GM21717 (cell line): ENCODE results near the gene TENM4.

ENCODE experiments used
- ATAC-seq: cut with Tn5 transposase; IDR thresholded peaks from one replicate; pipeline ENCODE4 v1.9.1; 2021; ENCODE audit warnings: mild to moderate bottlenecking, moderate library complexity; ENCODE audit not compliant: unreplicated experiment

The TENM4 gene

GRCh38 chr11:79042824-79043223, 398.0 kb downstream of the TENM4 start:
- no peak for ATAC-seq

GRCh38 chr11:79040348-79040747, 400.5 kb downstream of the TENM4 start:
- no peak for ATAC-seq

DNA sequence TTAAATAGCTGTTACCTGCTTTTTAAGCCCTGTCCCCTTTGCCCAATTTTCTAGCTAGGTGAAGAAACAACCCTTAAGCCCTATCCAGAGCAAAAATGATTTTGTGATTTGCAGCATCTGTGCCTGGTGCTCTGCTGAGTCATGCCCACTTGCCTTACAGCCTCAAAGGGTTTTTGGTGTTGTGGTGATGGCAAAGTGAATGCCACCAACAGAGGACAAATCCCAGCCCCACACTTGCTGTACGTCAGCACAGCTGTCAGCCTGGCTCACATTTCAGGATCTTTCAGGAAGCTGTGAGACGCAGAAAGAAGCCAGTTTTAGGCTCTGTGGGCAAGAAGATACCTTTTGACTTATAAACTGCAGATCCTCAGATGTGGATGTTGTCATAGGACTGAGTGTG, 401.7 kb downstream of the TENM4 start:
- ATAC-seq = no peak

DNA sequence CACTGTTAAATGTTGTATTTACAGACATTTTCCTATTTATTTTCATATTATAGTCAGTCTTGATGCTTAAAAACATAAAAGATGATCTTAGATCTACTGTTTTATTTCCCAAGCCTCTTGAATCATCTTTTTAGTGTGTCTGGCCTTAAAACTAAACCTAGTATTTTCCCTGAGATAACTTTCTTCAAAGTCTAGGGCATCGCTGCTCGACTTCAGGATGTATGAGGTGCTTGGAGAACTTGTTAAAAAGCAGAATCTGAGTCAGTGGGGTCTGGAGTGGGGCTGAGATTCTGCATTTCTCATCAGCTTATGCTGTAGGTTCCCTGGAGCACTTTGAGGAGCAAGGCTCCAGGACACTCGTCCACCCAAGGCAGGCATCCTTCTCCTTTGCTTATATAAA, 404.9 kb downstream of the TENM4 start:
- ATAC-seq = no peak

DNA sequence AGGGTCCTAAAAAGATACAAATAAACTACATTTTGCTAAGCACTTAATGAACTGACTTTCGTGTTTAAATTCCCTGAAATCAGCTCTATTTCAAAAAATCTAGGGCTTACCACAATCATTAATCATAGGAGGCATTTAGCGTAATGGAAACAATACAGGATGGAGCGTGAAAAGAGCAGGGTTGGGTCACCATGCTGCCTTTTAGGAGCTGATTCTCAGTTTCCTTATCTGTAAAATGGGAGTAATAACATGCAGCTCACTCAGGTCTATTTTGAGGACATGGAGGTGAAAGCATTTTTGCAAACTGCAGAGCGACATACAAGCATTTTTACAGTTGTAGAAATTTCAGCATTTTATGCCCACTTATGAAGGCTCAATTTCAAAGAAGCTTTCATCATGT, 407.0 kb downstream of the TENM4 start:
- ATAC-seq = no peak

- no peak for ATAC-seq
Observed at GRCh38 chr11:79030448-79030847, 410.4 kb downstream of the TENM4 start.

DNA sequence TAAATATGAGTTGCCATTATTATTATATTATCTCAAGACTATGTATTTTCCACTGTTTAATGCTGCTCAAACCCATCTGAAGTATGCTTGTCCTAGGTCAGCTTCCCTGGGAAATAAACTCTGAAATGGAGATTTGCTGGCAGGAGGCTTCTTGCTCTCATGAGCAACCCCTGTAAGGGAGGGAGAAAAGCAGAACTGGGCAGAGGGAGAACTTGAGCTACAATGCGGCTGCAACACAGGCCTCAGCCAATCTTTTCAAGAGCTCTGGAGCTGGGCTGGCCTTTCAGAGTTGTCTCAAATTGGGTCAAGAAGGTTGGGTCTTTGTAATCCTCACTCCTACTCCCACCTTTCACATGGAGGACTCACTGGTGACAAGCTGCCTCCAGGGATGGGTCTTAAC, 412.6 kb downstream of the TENM4 start:
- no peak for ATAC-seq

DNA sequence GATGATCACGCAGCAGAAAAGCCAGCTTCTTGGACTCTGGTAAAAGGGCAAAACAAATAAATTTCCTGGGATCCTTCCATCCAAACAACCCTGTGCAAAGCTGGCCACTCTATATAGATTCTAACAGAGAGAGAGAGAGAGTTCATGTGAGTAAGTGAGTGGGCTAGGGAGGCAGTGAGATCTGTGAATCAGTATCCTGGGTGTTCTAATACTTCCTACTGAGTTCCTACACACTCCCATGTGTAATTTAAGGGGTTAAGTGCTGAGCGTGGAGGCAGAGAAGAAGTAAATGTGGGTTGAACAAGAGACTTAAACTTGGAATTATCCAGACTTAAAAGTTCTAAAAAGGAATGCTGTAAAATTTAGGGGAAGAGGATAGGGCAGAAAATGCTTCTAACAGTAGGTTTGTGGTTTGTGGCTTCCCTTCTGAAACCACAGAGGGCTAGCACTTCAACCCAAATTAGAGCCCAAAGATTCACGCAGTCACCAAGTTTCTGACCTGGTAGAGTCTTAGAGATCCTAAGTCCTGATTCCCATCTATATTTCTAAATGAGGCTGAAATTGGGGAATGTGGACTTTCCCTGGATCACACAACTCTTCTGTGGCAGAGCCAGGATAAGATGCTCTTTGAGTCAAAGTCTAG, 413.9 kb downstream of the TENM4 start:
- ATAC-seq = peak; percentile 78

- ATAC-seq = no peak
Observed at GRCh38 chr11:79025622-79026021, 415.2 kb downstream of the TENM4 start.

DNA sequence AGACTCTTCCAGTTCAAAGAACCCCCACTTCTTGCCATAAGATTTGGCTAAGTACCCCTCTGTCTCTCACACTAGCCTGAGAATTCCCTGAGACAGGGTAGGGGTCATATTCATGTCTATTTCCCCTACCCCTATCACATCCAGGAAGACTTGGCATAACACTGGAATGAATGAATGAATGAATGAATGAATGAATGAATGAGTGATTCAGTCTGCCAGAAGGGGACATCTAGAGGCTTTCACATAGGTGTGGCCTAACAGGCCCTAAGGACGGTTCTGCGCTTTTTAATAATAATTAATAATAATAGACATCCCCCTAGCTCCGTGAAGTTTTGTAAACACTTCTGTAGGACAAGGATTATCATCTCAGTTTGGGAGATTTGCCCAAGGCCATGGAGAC, 415.7 kb downstream of the TENM4 start:
- ATAC-seq = no peak

DNA sequence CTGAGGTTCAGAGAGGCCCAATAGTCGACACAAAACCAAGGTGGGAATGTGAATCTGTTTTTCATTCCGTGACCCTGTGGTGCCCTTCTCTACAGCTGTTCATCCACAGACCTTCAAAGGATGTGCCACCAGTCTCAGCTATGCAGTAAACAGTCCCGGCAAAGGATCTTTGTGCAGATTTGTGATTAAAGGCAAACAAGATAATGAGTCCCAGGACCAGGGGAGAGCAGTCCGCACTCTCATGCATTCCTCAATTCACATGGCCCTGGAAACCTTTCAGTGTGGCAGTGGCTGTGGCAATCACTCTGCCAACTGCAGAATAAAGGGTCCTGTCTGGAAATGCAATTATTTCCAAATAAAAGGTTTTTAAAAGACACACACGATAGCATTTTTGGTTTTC, 418.6 kb downstream of the TENM4 start:
- no peak for ATAC-seq

DNA sequence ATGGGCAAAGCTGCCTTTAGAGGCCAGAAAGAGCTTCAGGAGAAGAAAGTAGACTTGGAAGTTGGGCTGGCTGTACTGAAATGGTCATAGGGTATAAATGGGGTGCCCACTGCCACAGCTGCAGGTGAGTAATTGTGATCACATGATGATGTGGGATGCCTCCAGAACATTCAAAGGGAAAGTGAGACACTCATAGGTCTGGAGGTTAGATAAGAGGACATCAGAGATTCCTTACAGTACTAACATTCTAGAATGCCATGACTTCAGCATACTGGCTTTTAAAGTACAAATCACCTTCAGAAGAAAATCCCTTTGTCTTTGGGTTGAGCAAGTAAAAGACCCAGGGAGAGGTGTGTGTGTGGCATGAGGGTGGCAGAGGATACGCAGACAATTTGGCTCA, 419.2 kb downstream of the TENM4 start:
- no peak for ATAC-seq

DNA sequence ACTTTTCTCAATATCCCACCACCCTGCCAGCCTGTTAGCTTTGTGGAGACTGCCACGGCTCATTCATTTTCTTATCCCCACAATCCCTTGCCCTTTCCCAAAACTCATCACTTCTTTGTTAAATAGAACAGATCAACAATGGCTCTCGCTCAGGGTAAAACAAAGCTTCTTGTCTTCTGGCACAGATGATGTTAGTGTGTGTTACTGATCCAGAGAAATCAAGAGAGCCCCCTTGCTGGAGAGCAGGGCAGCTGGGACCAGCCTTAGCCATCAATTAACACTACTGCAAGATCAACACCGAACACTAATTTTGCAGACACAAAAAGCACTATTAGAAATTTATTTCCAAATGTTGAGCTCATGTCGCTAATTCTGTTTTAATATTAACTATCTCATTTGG, 420.9 kb downstream of the TENM4 start:
- no peak for ATAC-seq

DNA sequence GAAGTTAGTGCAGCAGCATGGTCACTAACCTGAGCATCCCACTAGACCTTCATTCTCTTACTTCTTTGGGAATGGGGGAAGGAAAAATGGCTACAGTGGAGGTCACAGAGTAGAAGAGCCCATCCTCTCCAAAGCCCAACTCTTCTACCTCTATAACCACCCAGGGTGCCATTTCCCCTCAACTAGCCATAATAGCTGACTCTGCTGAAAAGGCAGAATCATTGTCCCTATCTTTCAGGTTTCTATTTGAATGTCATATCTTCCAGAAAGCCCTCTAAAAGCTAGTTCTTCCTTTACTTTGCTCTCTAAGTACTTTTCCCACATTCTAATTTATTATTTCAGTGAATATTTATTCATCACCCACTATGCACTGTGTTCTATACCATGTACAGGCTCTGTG, 421.6 kb downstream of the TENM4 start:
- ATAC-seq = no peak

GRCh38 chr11:79018371-79018849, 422.4 kb downstream of the TENM4 start:
- no peak for ATAC-seq

- ATAC-seq = no peak
Observed at GRCh38 chr11:79017811-79018210, 423.0 kb downstream of the TENM4 start.

DNA sequence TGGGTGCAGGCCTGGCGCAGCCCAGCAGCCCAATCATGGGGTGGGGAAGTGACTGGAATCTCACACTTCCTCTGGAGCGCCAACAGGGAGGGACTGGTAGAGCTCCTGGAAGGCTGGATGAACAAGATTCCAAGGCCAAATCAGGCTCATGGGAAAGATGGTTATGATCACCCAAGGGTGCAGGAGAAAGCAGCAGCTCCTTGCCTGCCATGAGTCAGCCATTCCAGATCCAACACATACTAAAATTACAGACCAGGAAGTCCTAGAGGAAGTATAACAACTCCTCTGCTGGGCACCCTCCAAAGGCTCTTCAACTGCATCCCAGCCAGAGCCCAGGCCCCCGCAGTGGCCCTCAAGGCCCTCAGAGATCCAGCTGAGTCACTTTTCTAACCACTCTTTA, 427.3 kb downstream of the TENM4 start:
- no peak for ATAC-seq

DNA sequence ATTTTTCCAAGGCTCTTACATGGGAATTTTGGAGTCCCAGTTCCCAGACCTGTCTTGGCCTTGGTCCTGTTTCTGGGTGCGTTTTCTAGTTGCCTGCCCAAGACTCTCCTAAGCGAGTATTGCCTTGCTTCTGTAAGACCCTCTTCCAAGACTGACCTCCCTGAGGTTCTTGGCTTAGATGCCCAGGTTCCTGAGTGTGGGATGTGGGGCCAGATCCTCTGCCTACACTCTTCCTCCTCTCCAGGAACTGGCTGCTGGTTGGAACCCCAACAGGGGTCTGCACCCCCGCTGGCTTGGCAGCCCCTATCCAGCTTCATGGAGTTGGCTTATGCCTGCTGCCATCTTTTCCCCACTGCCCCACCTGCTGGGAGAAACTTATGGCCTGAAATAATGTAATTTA, 429.5 kb downstream of the TENM4 start:
- no peak for ATAC-seq

GRCh38 chr11:79007771-79008402, 432.9 kb downstream of the TENM4 start:
- no peak for ATAC-seq

DNA sequence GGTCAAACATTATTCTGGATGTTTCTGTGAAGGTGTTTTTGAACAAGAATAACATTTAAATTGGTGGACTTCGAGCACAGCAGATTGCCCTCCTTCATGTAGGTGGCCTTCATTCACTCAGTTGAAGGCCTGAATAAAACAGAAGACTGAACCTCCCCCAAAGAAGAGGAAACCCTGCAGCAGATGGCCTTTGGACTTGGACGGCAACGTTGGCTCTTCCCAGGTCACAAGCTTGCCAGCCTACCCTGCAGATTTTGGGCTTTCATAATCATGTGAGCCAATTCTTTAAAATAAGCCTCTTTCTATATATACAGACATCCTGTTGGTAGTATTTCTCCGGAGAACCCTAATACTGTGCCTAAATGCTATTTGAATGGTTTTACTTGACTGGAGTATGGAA, 434.0 kb downstream of the TENM4 start:
- no peak for ATAC-seq

DNA sequence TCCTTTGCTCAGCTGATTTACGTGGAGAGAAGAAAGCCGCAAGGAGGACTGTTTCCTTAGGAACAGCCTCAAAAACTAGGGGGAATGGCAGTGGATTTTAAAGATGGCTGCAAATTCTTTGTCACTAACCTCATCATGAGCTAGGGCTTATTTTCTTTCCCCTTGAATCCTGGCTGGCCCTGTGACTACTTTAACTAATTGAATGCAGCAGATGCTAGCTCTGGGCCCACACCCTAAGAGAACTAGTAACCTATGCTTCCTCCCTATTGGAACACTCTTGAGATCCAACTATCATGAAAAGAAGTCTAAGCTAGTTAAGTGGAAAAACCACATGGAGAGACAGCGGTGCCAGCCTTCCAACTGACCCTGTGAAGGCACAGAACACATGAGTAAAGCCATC, 444.8 kb downstream of the TENM4 start:
- ATAC-seq = no peak

DNA sequence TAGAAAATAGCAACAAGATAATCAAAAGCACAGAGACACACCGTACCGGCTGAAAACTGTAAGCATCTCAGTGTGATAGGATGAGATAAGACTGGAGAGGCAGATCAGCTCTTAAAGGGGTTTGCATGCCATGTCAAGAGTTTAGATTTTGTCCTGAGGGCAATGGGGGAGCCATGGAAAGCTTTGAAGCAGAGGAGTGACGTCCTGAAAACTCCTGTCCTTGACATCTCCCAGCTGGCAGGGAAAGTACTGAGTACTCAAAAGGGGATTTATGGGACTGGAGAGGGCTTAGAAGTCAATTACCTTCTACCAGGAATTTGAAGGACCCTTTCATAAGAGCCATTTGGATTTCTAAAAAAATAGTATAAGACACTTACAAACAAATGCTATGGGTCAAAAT, 445.7 kb downstream of the TENM4 start:
- ATAC-seq = no peak
